Measurements from ENCODE around the gene CACNA1C.

Gene CACNA1C

DNA sequence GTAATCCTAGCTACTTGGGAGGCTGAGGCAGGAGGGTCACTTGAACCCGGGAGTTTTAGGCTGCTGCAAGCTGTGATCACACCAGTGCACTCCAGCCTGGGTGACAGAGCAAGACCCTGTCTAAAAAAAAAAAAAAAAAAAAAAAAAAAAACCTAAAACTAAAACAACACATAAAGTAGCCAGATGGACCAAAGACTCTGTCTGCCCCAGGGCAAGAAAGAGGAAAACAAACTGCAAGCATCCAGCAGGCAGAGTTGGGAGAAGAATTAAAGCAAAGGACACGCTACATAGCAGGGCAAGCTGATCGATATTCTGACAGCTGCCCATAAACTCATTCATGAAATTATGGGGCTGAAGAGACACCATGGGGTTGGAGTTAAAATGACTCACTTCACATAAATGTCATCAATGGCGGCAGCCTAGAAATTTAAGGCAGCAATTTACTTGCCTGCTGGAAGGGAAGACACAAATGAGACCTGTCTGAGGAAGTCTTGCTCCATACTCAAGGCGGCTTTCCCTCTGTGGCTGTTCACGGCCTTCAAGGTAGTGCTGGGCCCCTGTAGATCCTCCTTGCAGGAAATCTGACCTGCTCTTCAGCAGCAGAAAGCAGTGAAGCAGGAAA lies 482.9 kb downstream of the CACNA1C start:
- Histone ChIP-seq H3K9me3 (ENCODE audit: control insufficient read depth in 2 of 2, low read length in 2 of 2) (no peaks in the 10 kb centered on the region), H3K9ac (ENCODE audit: low read depth in 1 of 2, low read length in 2 of 2) (no peak overlapping the region), H3K27ac (ENCODE audit: low read depth in 2 of 2, low read length in 2 of 2) (no peak overlapping the region), H3K27me3 (ENCODE audit: control insufficient read depth in 2 of 2, insufficient read depth in 2 of 2, low read length in 2 of 2) (no peaks in the 10 kb centered on the region), H3K4me3 (ENCODE audit: low read length in 2 of 2) (no peak overlapping the region), H3K36me3 (ENCODE audit: control insufficient read depth in 2 of 2, insufficient read depth in 2 of 2, low read length in 2 of 2) (no peaks in the 10 kb centered on the region), H3K4me1 (ENCODE audit: control insufficient read depth in 2 of 2, insufficient read depth in 2 of 2, low read length in 2 of 2) (no peaks in the 10 kb centered on the region)

DNA sequence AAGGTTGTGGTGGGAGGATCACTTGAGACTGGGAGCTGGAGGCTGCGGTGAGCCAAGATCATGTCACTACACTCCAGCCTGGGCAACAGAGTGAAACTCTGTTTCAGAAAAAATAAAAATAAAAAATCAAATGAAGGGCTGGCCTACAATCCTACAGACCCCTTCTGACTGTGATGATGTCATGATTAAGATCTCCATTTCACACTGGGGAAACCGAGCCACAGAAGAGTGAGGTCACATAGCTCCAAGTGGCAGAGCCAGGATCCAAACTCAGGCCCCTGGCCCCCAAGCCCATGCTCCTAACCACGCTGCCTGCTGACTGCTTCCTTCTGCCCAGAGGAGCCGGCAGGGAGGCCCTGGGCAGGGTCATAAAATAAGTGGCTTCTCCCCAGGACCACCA lies 483.9 kb downstream of the CACNA1C start:
- H3K36me3 ChIP-seq (ENCODE audit: control insufficient read depth in 2 of 2, insufficient read depth in 2 of 2, low read length in 2 of 2): no peaks in the 10 kb centered on the region
- H3K9me3 ChIP-seq (ENCODE audit: control insufficient read depth in 2 of 2, low read length in 2 of 2): no peaks in the 10 kb centered on the region
- no peak overlapping the region for H3K4me3 ChIP-seq (ENCODE audit: low read length in 2 of 2)
- no peaks in the 10 kb centered on the region for H3K27me3 ChIP-seq (ENCODE audit: control insufficient read depth in 2 of 2, insufficient read depth in 2 of 2, low read length in 2 of 2)
- H3K4me1 ChIP-seq (ENCODE audit: control insufficient read depth in 2 of 2, insufficient read depth in 2 of 2, low read length in 2 of 2): no peaks in the 10 kb centered on the region
- H3K27ac ChIP-seq (ENCODE audit: low read depth in 2 of 2, low read length in 2 of 2): no peak overlapping the region
- no peak overlapping the region for H3K9ac ChIP-seq (ENCODE audit: low read depth in 1 of 2, low read length in 2 of 2)

DNA sequence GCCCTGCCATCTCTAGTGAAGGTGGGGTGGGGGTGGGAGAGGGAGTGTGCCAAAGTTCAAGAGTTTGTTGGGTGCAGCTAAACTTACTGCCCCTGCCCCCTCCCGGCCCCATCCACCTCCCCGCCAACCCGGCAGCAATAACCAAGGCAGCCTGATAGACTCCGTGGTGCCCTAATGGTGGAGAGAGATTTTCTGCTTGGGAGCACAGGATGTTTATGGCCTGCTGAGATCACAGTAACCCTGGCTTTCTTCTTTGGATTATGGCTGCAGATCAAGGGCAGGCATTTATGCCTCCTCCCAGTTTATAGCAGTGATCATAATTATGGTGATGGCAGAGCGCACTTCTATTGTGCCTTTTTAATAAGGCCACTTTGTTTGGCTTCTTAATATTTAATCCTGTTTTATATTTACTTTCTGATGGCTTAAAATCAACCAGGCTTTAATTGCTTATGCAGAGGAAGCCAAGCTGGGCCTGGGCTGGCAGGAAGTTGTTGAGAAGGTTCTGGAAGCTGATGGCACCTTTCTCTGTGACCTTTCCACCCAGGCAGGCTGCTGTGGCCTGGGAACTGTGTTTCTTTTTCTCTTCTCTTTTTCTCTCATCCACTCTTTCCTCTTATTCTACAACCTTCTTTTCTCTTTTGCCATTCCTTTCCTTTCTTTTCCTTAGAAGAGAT lies 485.2 kb downstream of the CACNA1C start:
- Histone ChIP-seq H3K9me3 (ENCODE audit: control insufficient read depth in 2 of 2, low read length in 2 of 2) (no peaks in the 10 kb centered on the region), H3K4me3 (ENCODE audit: low read length in 2 of 2) (no peak overlapping the region), H3K4me1 (ENCODE audit: control insufficient read depth in 2 of 2, insufficient read depth in 2 of 2, low read length in 2 of 2) (no peaks in the 10 kb centered on the region), H3K27ac (ENCODE audit: low read depth in 2 of 2, low read length in 2 of 2) (no peak overlapping the region), H3K27me3 (ENCODE audit: control insufficient read depth in 2 of 2, insufficient read depth in 2 of 2, low read length in 2 of 2) (no peaks in the 10 kb centered on the region), H3K36me3 (ENCODE audit: control insufficient read depth in 2 of 2, insufficient read depth in 2 of 2, low read length in 2 of 2) (no peaks in the 10 kb centered on the region), H3K9ac (ENCODE audit: low read depth in 1 of 2, low read length in 2 of 2) (no peak overlapping the region)

DNA sequence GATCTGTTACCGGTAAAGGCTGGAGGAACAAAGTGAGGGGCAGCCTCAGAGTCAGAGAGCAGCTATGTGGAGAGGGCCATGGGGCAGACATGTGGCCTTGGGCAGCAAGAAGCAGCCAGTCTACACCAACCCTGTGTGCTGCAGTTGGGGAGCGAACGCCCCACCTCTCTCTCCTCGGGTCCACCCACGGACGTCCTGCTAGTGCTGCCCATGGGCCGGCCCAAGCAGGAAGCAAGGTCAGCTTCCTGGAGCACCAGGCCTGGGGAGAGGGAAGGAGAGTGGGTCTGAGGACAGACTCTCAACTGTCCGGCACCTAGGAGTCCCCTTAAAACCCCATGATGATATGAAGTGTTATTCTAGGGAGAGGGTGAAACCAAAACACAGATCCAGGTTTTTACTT lies 487.2 kb downstream of the CACNA1C start:
- H3K4me1 ChIP-seq (ENCODE audit: control insufficient read depth in 2 of 2, insufficient read depth in 2 of 2, low read length in 2 of 2): no peaks in the 10 kb centered on the region
- H3K9me3 ChIP-seq (ENCODE audit: control insufficient read depth in 2 of 2, low read length in 2 of 2): no peaks in the 10 kb centered on the region
- H3K9ac ChIP-seq (ENCODE audit: low read depth in 1 of 2, low read length in 2 of 2): no peak overlapping the region
- no peaks in the 10 kb centered on the region for H3K27me3 ChIP-seq (ENCODE audit: control insufficient read depth in 2 of 2, insufficient read depth in 2 of 2, low read length in 2 of 2)
- no peak overlapping the region for H3K4me3 ChIP-seq (ENCODE audit: low read length in 2 of 2)
- no peak overlapping the region for H3K27ac ChIP-seq (ENCODE audit: low read depth in 2 of 2, low read length in 2 of 2)
- no peaks in the 10 kb centered on the region for H3K36me3 ChIP-seq (ENCODE audit: control insufficient read depth in 2 of 2, insufficient read depth in 2 of 2, low read length in 2 of 2)

DNA sequence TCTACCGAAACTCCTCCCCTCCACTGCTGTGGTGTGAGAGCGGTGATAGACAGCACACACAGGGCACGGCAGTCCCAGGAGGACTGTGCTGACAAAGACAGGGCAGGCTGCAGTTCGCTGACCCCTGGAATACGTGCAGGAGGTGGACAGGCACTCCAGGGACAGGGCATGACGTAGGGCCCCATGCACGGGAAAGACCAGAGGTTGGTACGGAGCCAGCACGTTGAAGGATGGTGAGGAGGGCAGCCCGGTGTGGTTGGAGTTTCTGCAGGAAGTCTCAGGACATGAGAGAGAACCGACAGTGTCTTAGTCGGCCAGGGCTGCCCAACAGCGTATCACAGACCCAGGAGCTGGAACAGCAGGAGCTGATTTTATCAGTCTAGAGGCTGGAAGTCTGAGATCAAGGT lies 487.8 kb downstream of the CACNA1C start:
- no peaks in the 10 kb centered on the region for H3K36me3 ChIP-seq (ENCODE audit: control insufficient read depth in 2 of 2, insufficient read depth in 2 of 2, low read length in 2 of 2)
- H3K27ac ChIP-seq (ENCODE audit: low read depth in 2 of 2, low read length in 2 of 2): no peak overlapping the region
- H3K27me3 ChIP-seq (ENCODE audit: control insufficient read depth in 2 of 2, insufficient read depth in 2 of 2, low read length in 2 of 2): no peaks in the 10 kb centered on the region
- no peaks in the 10 kb centered on the region for H3K9me3 ChIP-seq (ENCODE audit: control insufficient read depth in 2 of 2, low read length in 2 of 2)
- H3K9ac ChIP-seq (ENCODE audit: low read depth in 1 of 2, low read length in 2 of 2): no peak overlapping the region
- no peak overlapping the region for H3K4me3 ChIP-seq (ENCODE audit: low read length in 2 of 2)
- no peaks in the 10 kb centered on the region for H3K4me1 ChIP-seq (ENCODE audit: control insufficient read depth in 2 of 2, insufficient read depth in 2 of 2, low read length in 2 of 2)

DNA sequence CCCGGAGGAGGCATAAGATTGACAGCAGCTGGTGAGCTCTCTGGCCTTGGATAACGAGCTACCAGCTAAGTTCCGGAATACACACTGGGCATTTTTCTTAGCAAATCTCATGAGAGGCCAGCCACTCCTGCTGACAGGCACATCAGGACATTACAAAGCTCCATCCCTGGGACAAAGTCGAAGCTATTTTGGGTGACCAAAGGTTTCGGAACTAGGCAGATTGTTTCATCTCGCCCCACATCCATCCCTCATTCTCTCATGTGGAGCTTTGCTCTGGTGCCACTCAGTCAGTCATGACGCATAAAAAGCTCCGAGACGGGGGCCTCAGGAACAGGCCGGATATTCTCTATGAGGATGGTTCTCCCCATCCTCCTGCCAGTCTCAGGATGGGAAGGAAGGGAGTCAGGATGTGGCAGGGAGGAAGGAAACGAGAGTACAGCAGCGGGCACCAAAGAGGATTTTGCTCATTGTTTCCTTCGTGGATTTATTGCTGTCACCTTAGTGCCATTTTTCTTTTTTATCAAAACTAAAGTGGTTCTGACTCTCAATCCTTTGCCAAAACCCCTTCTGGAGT lies 488.9 kb downstream of the CACNA1C start:
- Histone ChIP-seq H3K27me3 (ENCODE audit: control insufficient read depth in 2 of 2, insufficient read depth in 2 of 2, low read length in 2 of 2) (no peaks in the 10 kb centered on the region), H3K9me3 (ENCODE audit: control insufficient read depth in 2 of 2, low read length in 2 of 2) (no peaks in the 10 kb centered on the region), H3K4me3 (ENCODE audit: low read length in 2 of 2) (no peak overlapping the region), H3K27ac (ENCODE audit: low read depth in 2 of 2, low read length in 2 of 2) (no peak overlapping the region), H3K36me3 (ENCODE audit: control insufficient read depth in 2 of 2, insufficient read depth in 2 of 2, low read length in 2 of 2) (no peaks in the 10 kb centered on the region), H3K4me1 (ENCODE audit: control insufficient read depth in 2 of 2, insufficient read depth in 2 of 2, low read length in 2 of 2) (no peaks in the 10 kb centered on the region), H3K9ac (ENCODE audit: low read depth in 1 of 2, low read length in 2 of 2) (no peak overlapping the region)

DNA sequence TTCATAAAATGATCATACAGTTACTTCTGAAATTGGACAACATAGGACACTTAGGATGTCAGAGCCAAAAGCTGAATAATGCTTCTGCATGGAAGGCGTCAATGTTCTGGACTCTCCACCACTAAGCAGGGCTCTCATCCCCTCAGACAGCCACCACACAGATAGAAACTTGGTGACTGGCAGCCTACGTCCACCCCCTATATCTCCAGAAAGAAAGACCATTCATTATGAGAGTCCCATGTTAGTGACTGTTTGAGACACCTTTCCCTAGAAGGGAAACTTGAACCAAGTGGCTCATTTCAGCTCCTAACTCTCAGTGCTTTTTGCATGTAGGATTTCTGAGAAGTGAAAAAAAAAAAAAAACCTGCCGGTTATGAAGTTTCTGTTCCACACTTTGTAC lies 491.0 kb downstream of the CACNA1C start:
- Histone ChIP-seq H3K4me3 (ENCODE audit: low read length in 2 of 2) (no peak overlapping the region), H3K36me3 (ENCODE audit: control insufficient read depth in 2 of 2, insufficient read depth in 2 of 2, low read length in 2 of 2) (no peaks in the 10 kb centered on the region), H3K27ac (ENCODE audit: low read depth in 2 of 2, low read length in 2 of 2) (no peak overlapping the region), H3K4me1 (ENCODE audit: control insufficient read depth in 2 of 2, insufficient read depth in 2 of 2, low read length in 2 of 2) (no peaks in the 10 kb centered on the region), H3K9ac (ENCODE audit: low read depth in 1 of 2, low read length in 2 of 2) (no peak overlapping the region), H3K27me3 (ENCODE audit: control insufficient read depth in 2 of 2, insufficient read depth in 2 of 2, low read length in 2 of 2) (no peaks in the 10 kb centered on the region), H3K9me3 (ENCODE audit: control insufficient read depth in 2 of 2, low read length in 2 of 2) (no peaks in the 10 kb centered on the region)

DNA sequence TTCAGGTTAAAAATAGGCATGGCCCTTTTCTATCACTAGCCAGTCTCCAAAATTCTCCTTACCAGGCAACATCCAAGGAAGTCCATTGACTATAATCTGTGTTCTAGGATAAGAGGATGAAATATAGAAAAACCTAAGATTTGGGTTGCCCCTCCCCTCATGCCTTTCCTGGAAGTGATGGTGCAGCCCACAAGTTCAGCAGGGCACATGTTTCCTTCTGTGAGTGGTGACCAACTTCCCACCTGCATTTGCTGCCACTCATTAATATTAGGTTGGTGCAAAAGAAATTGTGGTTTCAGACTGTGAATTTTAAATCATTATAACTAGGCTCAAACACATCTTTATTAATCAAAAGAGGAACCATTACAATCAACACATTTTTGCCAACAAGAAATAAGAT lies 491.4 kb downstream of the CACNA1C start:
- H3K9ac ChIP-seq (ENCODE audit: low read depth in 1 of 2, low read length in 2 of 2): no peak overlapping the region

DNA sequence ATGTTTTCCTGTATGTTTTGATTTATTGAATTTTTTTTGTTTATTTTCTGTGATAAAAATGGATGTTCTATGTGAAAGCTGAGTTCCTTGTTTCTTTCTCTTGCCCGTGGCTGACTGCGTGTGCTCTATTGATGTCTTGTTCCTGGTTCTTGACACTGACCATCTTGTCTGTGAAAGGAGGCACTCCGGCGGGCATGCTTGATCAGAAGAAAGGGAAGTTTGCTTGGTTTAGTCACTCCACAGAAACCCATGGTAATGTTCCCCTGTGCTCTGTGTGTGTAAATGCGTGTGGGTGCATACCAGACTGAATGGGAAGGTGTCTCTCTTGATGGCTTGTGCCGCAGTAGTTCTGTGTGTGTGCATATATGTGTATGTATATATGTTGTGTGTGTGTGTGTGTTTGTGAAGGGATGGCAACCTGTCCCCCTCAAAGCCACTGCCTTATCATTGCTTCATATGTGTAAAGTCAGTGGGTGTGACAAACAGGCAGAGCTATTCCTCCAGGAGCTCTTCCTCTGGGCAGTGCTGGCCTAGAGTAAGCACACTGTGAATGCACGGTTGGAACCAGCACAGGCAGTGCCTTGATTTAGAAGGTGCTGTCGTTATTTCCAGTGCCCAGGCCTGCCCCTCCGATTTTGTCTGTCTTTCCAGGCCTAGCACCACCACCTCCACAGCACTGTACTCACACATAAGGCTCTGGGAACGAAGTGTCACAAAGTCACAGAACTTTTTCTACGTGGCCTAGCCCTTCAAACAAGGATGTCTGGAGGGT lies 494.7 kb downstream of the CACNA1C start:
- no peak overlapping the region for H3K4me3 ChIP-seq (ENCODE audit: low read length in 2 of 2)
- H3K27ac ChIP-seq (ENCODE audit: low read depth in 2 of 2, low read length in 2 of 2): no peak overlapping the region
- H3K9ac ChIP-seq (ENCODE audit: low read depth in 1 of 2, low read length in 2 of 2): no peak overlapping the region
- H3K9me3 ChIP-seq (ENCODE audit: control insufficient read depth in 2 of 2, low read length in 2 of 2): no peaks in the 10 kb centered on the region
- no peaks in the 10 kb centered on the region for H3K36me3 ChIP-seq (ENCODE audit: control insufficient read depth in 2 of 2, insufficient read depth in 2 of 2, low read length in 2 of 2)
- H3K4me1 ChIP-seq (ENCODE audit: control insufficient read depth in 2 of 2, insufficient read depth in 2 of 2, low read length in 2 of 2): no peaks in the 10 kb centered on the region
- no peaks in the 10 kb centered on the region for H3K27me3 ChIP-seq (ENCODE audit: control insufficient read depth in 2 of 2, insufficient read depth in 2 of 2, low read length in 2 of 2)

More for the DNA sequence above, 491.4 kb downstream of the CACNA1C start:
- Histone ChIP-seq H3K27me3 (ENCODE audit: control insufficient read depth in 2 of 2, insufficient read depth in 2 of 2, low read length in 2 of 2) (no peaks in the 10 kb centered on the region), H3K36me3 (ENCODE audit: control insufficient read depth in 2 of 2, insufficient read depth in 2 of 2, low read length in 2 of 2) (no peaks in the 10 kb centered on the region), H3K4me1 (ENCODE audit: control insufficient read depth in 2 of 2, insufficient read depth in 2 of 2, low read length in 2 of 2) (no peaks in the 10 kb centered on the region), H3K4me3 (ENCODE audit: low read length in 2 of 2) (no peak overlapping the region), H3K27ac (ENCODE audit: low read depth in 2 of 2, low read length in 2 of 2) (no peak overlapping the region), H3K9me3 (ENCODE audit: control insufficient read depth in 2 of 2, low read length in 2 of 2) (no peaks in the 10 kb centered on the region)

DNA sequence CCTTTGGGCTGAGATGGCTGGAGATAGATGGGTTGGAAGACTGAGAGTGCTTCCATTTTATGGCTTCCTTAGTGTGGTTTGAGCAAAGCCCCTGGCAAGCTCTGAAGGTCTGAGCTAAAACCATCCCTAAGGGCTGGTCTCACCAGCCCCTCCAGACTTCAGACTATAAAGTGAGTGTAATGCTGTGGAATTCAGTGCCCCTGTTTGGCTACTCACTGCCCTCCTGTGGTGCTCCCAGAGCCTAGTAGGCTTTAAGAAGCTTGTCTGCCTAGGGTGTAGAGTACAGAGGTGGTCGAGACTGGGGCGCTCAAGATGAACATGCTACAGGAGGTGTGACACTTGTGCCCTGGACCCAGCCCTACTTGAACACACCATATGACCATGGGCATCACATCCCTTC lies 495.3 kb downstream of the CACNA1C start:
- Histone ChIP-seq H3K9ac (ENCODE audit: low read depth in 1 of 2, low read length in 2 of 2) (no peak overlapping the region), H3K27ac (ENCODE audit: low read depth in 2 of 2, low read length in 2 of 2) (no peak overlapping the region), H3K4me1 (ENCODE audit: control insufficient read depth in 2 of 2, insufficient read depth in 2 of 2, low read length in 2 of 2) (no peaks in the 10 kb centered on the region), H3K27me3 (ENCODE audit: control insufficient read depth in 2 of 2, insufficient read depth in 2 of 2, low read length in 2 of 2) (no peaks in the 10 kb centered on the region), H3K36me3 (ENCODE audit: control insufficient read depth in 2 of 2, insufficient read depth in 2 of 2, low read length in 2 of 2) (no peaks in the 10 kb centered on the region), H3K4me3 (ENCODE audit: low read length in 2 of 2) (no peak overlapping the region), H3K9me3 (ENCODE audit: control insufficient read depth in 2 of 2, low read length in 2 of 2) (no peaks in the 10 kb centered on the region)
